ENCODE data around the gene AGPS. TPM values are rescaled to one million over a fixed set of nuclear protein-coding genes. Genes with fewer than 3 reads are reported as not detected.

AGPS gene
- total and polyA plus RNA-seq, 9 of the 15 experiments (the other 6 are each of a cell fraction or from before 2014, with no cell fraction given) = 15.5 to 211 (median 63.1) TPM

GRCh38 chr2:177392373-177393202 is at the start of gene AGPS (continued):
- peak; percentile 73 for TF ChIP-seq ARID4B (CRISPR knock-in tag; IDR thresholded peaks at IDR 0.05)
- TF ChIP-seq MEF2A (IDR thresholded peaks at IDR 0.05; ENCODE audit: control insufficient read depth, low read depth, low read length) = peak; percentile 31; the same call in 1 of the 2 replicates
- TF ChIP-seq ZFP36 (IDR thresholded peaks at IDR 0.05; ENCODE audit: low read depth, low read length, partially characterized antibody) = no peak
- 0 out of 2 replicates have a peak, but pooled peaks have one; percentile 28 for TF ChIP-seq NCOR1 (IDR thresholded peaks at IDR 0.05)
- no peak for TF ChIP-seq ZNF184 (CRISPR knock-in tag; IDR thresholded peaks at IDR 0.05)
- no peak for TF ChIP-seq CBX8 (IDR thresholded peaks at IDR 0.05; ENCODE audit: borderline replicate concordance, extremely low read depth, low read depth, low read length, poor library complexity, severe bottlenecking)
- TF ChIP-seq USF2 (CRISPR knock-in tag; IDR thresholded peaks at IDR 0.05) = no peak; the same call in 1 of the 2 replicates
- TF ChIP-seq XRCC4 (IDR thresholded peaks at IDR 0.05; ENCODE audit: extremely low read depth, insufficient read depth, insufficient read length) = no peak
- no peak for TF ChIP-seq KLF10 (CRISPR knock-in tag; IDR thresholded peaks at IDR 0.05)
- TF ChIP-seq GATAD2A (IDR thresholded peaks at IDR 0.05) = peak; percentile 79; the same call in 1 of the 2 replicates
- no peak for TF ChIP-seq ATF3 (IDR thresholded peaks at IDR 0.05)
- peak; percentile 45; the same call in 1 of the 2 replicates for TF ChIP-seq ATF3 (CRISPR knock-in tag; conservative IDR thresholded peaks at IDR 0.05)
- TF ChIP-seq ZBTB8A (IDR thresholded peaks at IDR 0.05; ENCODE audit: partially characterized antibody) = no peak
- TF ChIP-seq ZNF324 (CRISPR knock-in tag; IDR thresholded peaks at IDR 0.05) = no peak
- TF ChIP-seq ZNF41 (CRISPR knock-in tag; conservative IDR thresholded peaks at IDR 0.05) = 0 out of 2 replicates have a peak, but pooled peaks have one; percentile 39
- TF ChIP-seq ESRRB (CRISPR knock-in tag; IDR thresholded peaks at IDR 0.05; ENCODE audit: borderline replicate concordance) = no peak
- TF ChIP-seq E2F1 (CRISPR knock-in tag; IDR thresholded peaks at IDR 0.05) = peak; percentile 75; the same call in 1 of the 2 replicates
- no peak for TF ChIP-seq ZNF551 (CRISPR knock-in tag; IDR thresholded peaks at IDR 0.05)
- TF ChIP-seq GTF2E2 (tag; IDR thresholded peaks at IDR 0.05) = peak; percentile 95
- TF ChIP-seq SMARCC2 (IDR thresholded peaks at IDR 0.05; ENCODE audit: low read depth) = no peak
